ENCODE measurements around the gene KRABD2.
"Not testable (repeated sequence)": the region's sequence is repeated elsewhere in the genome, so short reads cannot be mapped to it uniquely, and the experiment has no call there.

KRABD2 gene

GRCh38 chr17:8405499-8406016, 29.1 kb upstream of the KRABD2 start:
- H3K4me3 ChIP-seq, result no peak overlapping the region
- H3K27ac ChIP-seq, result no peak overlapping the region
- peak; percentile 62 for DNase-seq (ENCODE audit: low spot score)
- TF ChIP-seq CTCF (IDR thresholded peaks at IDR 0.05), result no peak

GRCh38 chr17:8402921-8403536, 26.5 kb upstream of the KRABD2 start:
- DNase-seq (ENCODE audit: low spot score), result no peak
- no peak for TF ChIP-seq CTCF (IDR thresholded peaks at IDR 0.05)
- H3K4me3 ChIP-seq, result no peak overlapping the region
- H3K27ac ChIP-seq, result no peak overlapping the region

- TF ChIP-seq CTCF (IDR thresholded peaks at IDR 0.05), result no peak
These were observed 24.6 kb upstream of the KRABD2 start for GRCh38 chr17:8401107-8401506.

GRCh38 chr17:8398980-8399379, 22.5 kb upstream of the KRABD2 start:
- no peak for TF ChIP-seq CTCF (IDR thresholded peaks at IDR 0.05)
- Histone ChIP-seq H3K4me3 (no peak overlapping the region), H3K27ac (no peak overlapping the region)
- no peak for DNase-seq (ENCODE audit: low spot score)

More at GRCh38 chr17:8401107-8401506, 24.6 kb upstream of the KRABD2 start:
- H3K4me3 ChIP-seq, result no peak overlapping the region
- H3K27ac ChIP-seq, result no peak overlapping the region
- no peak for DNase-seq (ENCODE audit: low spot score)

- no peak for DNase-seq (ENCODE audit: low spot score)
- no peak within 1 kb of the TSS for H3K27ac ChIP-seq
- no peak within 1 kb of the TSS for H3K4me3 ChIP-seq
- no peak for TF ChIP-seq CTCF (IDR thresholded peaks at IDR 0.05)
These were observed 21.1 kb upstream of the KRABD2 start, which contains the start of gene RNF222 for GRCh38 chr17:8397636-8398035. TSS of gene RNF222 (minus strand) at chr17:8397827. CDS start at chr17:8393461, 4,366 bp downstream.

GRCh38 chr17:8394497-8394896, 18.0 kb upstream of the KRABD2 start:
- H3K27ac ChIP-seq; DNase-seq (ENCODE audit: low spot score); H3K4me3 ChIP-seq: not testable (repeated sequence)

- Histone ChIP-seq H3K27ac (no peak overlapping the region), H3K4me3 (no peak overlapping the region)
- no peak for TF ChIP-seq CTCF (IDR thresholded peaks at IDR 0.05)
- DNase-seq (ENCODE audit: low spot score), result no peak
These were observed 17.1 kb upstream of the KRABD2 start for GRCh38 chr17:8393470-8394231.

All from coronary artery (tissue), 2 donors.